ENCODE results near the gene MAML2. TPM values are rescaled to one million over a fixed set of nuclear protein-coding genes. Genes with fewer than 3 reads are reported as not detected.

MAML2 gene
- total and polyA plus RNA-seq, 4 donors = 3.8 to 41.8 (median 13.7) TPM

GRCh38 chr11:96276836-96277235 lies 66.2 kb downstream of the MAML2 start:
- ATAC-seq (ENCODE audit: insufficient read depth, low FRiP score) (no peak), DNase-seq (no peak)
- no peak overlapping the region for H3K9ac ChIP-seq (ENCODE audit: insufficient read depth in 1 of 2, low read length in 2 of 2)
- 91 to 92% methylated on average over 5 of the region's 5 CpGs for WGBS, 2 donors
- H3K9me3 ChIP-seq (ENCODE audit: control insufficient read depth in 4 of 4, insufficient read depth in 3 of 4, low read length in 3 of 4) = no peaks in the 10 kb centered on the region
- H3K27ac ChIP-seq (ENCODE audit: low read depth in 1 of 2, low read length in 1 of 2) = no peak overlapping the region
- TF ChIP-seq CTCF (IDR thresholded peaks at IDR 0.05; ENCODE audit: control extremely low read depth, extremely low read depth) = no peak
- H3K36me3 ChIP-seq (ENCODE audit: control insufficient read depth in 4 of 4, insufficient read depth in 4 of 4, low read length in 4 of 4) = peaks cover 0 to 3% (median 3%) of the 10 kb centered on the region in 4 donors
- no peak overlapping the region for H3K4me3 ChIP-seq
- H3K4me1 ChIP-seq (ENCODE audit: control insufficient read depth in 5 of 5, insufficient read depth in 5 of 5, low read length in 5 of 5) = peaks cover 0 to 16% (median 0%) of the 10 kb centered on the region in 5 donors
- no peaks in the 10 kb centered on the region for H3K27me3 ChIP-seq (ENCODE audit: control insufficient read depth in 3 of 3, insufficient read depth in 3 of 3, low read length in 2 of 3)

- Histone ChIP-seq H3K27ac (ENCODE audit: low read depth in 1 of 2, low read length in 1 of 2) (no peak overlapping the region), H3K4me1 (ENCODE audit: control insufficient read depth in 5 of 5, insufficient read depth in 5 of 5, low read length in 5 of 5) (peaks cover 0 to 16% (median 0%) of the 10 kb centered on the region in 5 donors)
Observed at GRCh38 chr11:96275801-96276594, 67.0 kb downstream of the MAML2 start.

GRCh38 chr11:96273507-96273906 lies 69.5 kb downstream of the MAML2 start:
- 82 to 95% methylated on average over 1 of the region's 1 CpG for WGBS, 2 donors
- no peak for TF ChIP-seq CTCF (IDR thresholded peaks at IDR 0.05; ENCODE audit: control extremely low read depth, extremely low read depth)
- Histone ChIP-seq H3K36me3 (ENCODE audit: control insufficient read depth in 4 of 4, insufficient read depth in 4 of 4, low read length in 4 of 4) (peaks cover 0 to 13% (median 8%) of the 10 kb centered on the region in 4 donors), H3K4me1 (ENCODE audit: control insufficient read depth in 5 of 5, insufficient read depth in 5 of 5, low read length in 5 of 5) (peaks cover 0 to 12% (median 3%) of the 10 kb centered on the region in 5 donors), H3K9ac (ENCODE audit: insufficient read depth in 1 of 2, low read length in 2 of 2) (no peak overlapping the region), H3K27ac (ENCODE audit: low read depth in 1 of 2, low read length in 1 of 2) (no peak overlapping the region), H3K4me3 (no peak overlapping the region), H3K27me3 (ENCODE audit: control insufficient read depth in 3 of 3, insufficient read depth in 3 of 3, low read length in 2 of 3) (no peaks in the 10 kb centered on the region), H3K9me3 (ENCODE audit: control insufficient read depth in 4 of 4, insufficient read depth in 3 of 4, low read length in 3 of 4) (no peaks in the 10 kb centered on the region)
- ATAC-seq (ENCODE audit: insufficient read depth, low FRiP score) = no peak
- DNase-seq = no peak

More at GRCh38 chr11:96275801-96276594, 67.0 kb downstream of the MAML2 start:
- 76 to 83% methylated on average over 5 of the region's 5 CpGs for WGBS, 2 donors
- H3K27me3 ChIP-seq (ENCODE audit: control insufficient read depth in 3 of 3, insufficient read depth in 3 of 3, low read length in 2 of 3) = no peaks in the 10 kb centered on the region
- no peak overlapping the region for H3K9ac ChIP-seq (ENCODE audit: insufficient read depth in 1 of 2, low read length in 2 of 2)
- no peaks in the 10 kb centered on the region for H3K9me3 ChIP-seq (ENCODE audit: control insufficient read depth in 4 of 4, insufficient read depth in 3 of 4, low read length in 3 of 4)
- peaks cover 0 to 6% (median 5%) of the 10 kb centered on the region in 4 donors for H3K36me3 ChIP-seq (ENCODE audit: control insufficient read depth in 4 of 4, insufficient read depth in 4 of 4, low read length in 4 of 4)
- TF ChIP-seq CTCF (IDR thresholded peaks at IDR 0.05; ENCODE audit: control extremely low read depth, extremely low read depth) = no peak
- DNase-seq (no peak), ATAC-seq (ENCODE audit: insufficient read depth, low FRiP score) (no peak)
- H3K4me3 ChIP-seq = no peak overlapping the region
